Measurements from ENCODE around the gene BLOC1S6. TPM values are rescaled to one million over a fixed set of nuclear protein-coding genes. Genes with fewer than 3 reads are reported as not detected.

The BLOC1S6 gene
- total RNA-seq, 1 donor from 2014 or later, result 64.6 TPM

- H3K36me3 ChIP-seq, result no peaks in the 10 kb centered on the region
- H3K79me2 ChIP-seq (ENCODE audit: low read depth), result peaks cover 72% of the 10 kb centered on the region
- no peaks in the 10 kb centered on the region for H4K20me1 ChIP-seq (ENCODE audit: low read depth)
- H3K27me3 ChIP-seq, result no peaks in the 10 kb centered on the region
- peaks cover 4% of the 10 kb centered on the region for H3K36me3 Mint-ChIP-seq
- H3K4me3 ChIP-seq, result peak overlapping the region; percentile 90
- peak overlapping the region; percentile 95 for H2AFZ ChIP-seq (replicated peaks)
- peak overlapping the region; percentile 100 for H3K27ac Mint-ChIP-seq
- peak overlapping the region; percentile 99 for H3K27ac ChIP-seq
- peaks cover 17% of the 10 kb centered on the region for H3K4me1 ChIP-seq
- H3K4me3 Mint-ChIP-seq, result peak overlapping the region; percentile 98
- H3K9me3 Mint-ChIP-seq, result no peaks in the 10 kb centered on the region
- H3K4me2 ChIP-seq, result peak overlapping the region; percentile 95
- H3K27me3 Mint-ChIP-seq (ENCODE audit: insufficient read depth, low read depth), result no peaks in the 10 kb centered on the region
- TF ChIP-seq CTCF (IDR thresholded peaks at IDR 0.05) (no peak), EZH2phosphoT487 (IDR thresholded peaks at IDR 0.05) (no peak), EZH2 (IDR thresholded peaks at IDR 0.05) (no peak)
- H3F3A ChIP-seq (ENCODE audit: low read depth), result peaks cover 17% of the 10 kb centered on the region
- peak; percentile 51 for DNase-seq (ENCODE audit: low spot score)
- peak overlapping the region; percentile 90 for H3K9ac ChIP-seq
- peaks cover 24% of the 10 kb centered on the region for H3K4me1 Mint-ChIP-seq
- no peaks in the 10 kb centered on the region for H3K9me3 ChIP-seq (ENCODE audit: low read depth)
These were observed 638 bp downstream of the BLOC1S6 start for GRCh38 chr15:45587863-45588170.

GRCh38 chr15:45588219-45588875 is 1.2 kb downstream of the BLOC1S6 start:
- Histone ChIP-seq H4K20me1 (ENCODE audit: low read depth) (no peaks in the 10 kb centered on the region), H3K79me2 (ENCODE audit: low read depth) (peaks cover 75% of the 10 kb centered on the region), H3K4me2 (peak overlapping the region; percentile 95), H3K9me3 (ENCODE audit: low read depth) (no peaks in the 10 kb centered on the region), H3K27me3 (no peaks in the 10 kb centered on the region), H3K4me3 (peak overlapping the region; percentile 90), H2AFZ (replicated peaks) (no peak overlapping the region), H3K4me1 (peaks cover 17% of the 10 kb centered on the region), H3K27ac (peak overlapping the region; percentile 99), H3F3A (ENCODE audit: low read depth) (peaks cover 17% of the 10 kb centered on the region), H3K36me3 (no peaks in the 10 kb centered on the region), H3K9ac (peak overlapping the region; percentile 90)
- no peak for DNase-seq (ENCODE audit: low spot score)
- no peak for TF ChIP-seq EZH2 (IDR thresholded peaks at IDR 0.05)
- no peak for TF ChIP-seq CTCF (IDR thresholded peaks at IDR 0.05)
- no peak for TF ChIP-seq EZH2phosphoT487 (IDR thresholded peaks at IDR 0.05)
- Mint-ChIP-seq H3K9me3 (no peaks in the 10 kb centered on the region), H3K4me1 (peaks cover 24% of the 10 kb centered on the region), H3K4me3 (peak overlapping the region; percentile 98), H3K27ac (peak overlapping the region; percentile 79), H3K36me3 (peaks cover 6% of the 10 kb centered on the region), H3K27me3 (ENCODE audit: insufficient read depth, low read depth) (no peaks in the 10 kb centered on the region)

- H4K20me1 ChIP-seq (ENCODE audit: low read depth), result no peaks in the 10 kb centered on the region
- H2AFZ ChIP-seq (replicated peaks), result no peak overlapping the region
- H3K4me1 ChIP-seq, result peaks cover 17% of the 10 kb centered on the region
- no peaks in the 10 kb centered on the region for H3K36me3 ChIP-seq
- peak overlapping the region; percentile 95 for H3K4me2 ChIP-seq
- Mint-ChIP-seq H3K4me1 (peaks cover 24% of the 10 kb centered on the region), H3K9me3 (no peaks in the 10 kb centered on the region), H3K36me3 (peaks cover 10% of the 10 kb centered on the region), H3K27me3 (ENCODE audit: insufficient read depth, low read depth) (no peaks in the 10 kb centered on the region), H3K4me3 (peak overlapping the region; percentile 1), H3K27ac (no peak overlapping the region)
- H3F3A ChIP-seq (ENCODE audit: low read depth), result peaks cover 17% of the 10 kb centered on the region
- H3K9me3 ChIP-seq (ENCODE audit: low read depth), result no peaks in the 10 kb centered on the region
- no peak overlapping the region for H3K27ac ChIP-seq
- H3K4me3 ChIP-seq, result peak overlapping the region; percentile 90
- H3K9ac ChIP-seq, result no peak overlapping the region
- no peaks in the 10 kb centered on the region for H3K27me3 ChIP-seq
- TF ChIP-seq EZH2 (IDR thresholded peaks at IDR 0.05) (no peak), EZH2phosphoT487 (IDR thresholded peaks at IDR 0.05) (no peak)
- peaks cover 82% of the 10 kb centered on the region for H3K79me2 ChIP-seq (ENCODE audit: low read depth)
- DNase-seq (ENCODE audit: low spot score), result no peak
These were observed 2.1 kb downstream of the BLOC1S6 start for GRCh38 chr15:45589256-45589655.

GRCh38 chr15:45594319-45594718 is 7.1 kb downstream of the BLOC1S6 start:
- no peak for TF ChIP-seq CTCF (IDR thresholded peaks at IDR 0.05)
- TF ChIP-seq EZH2phosphoT487 (IDR thresholded peaks at IDR 0.05), result no peak
- TF ChIP-seq EZH2 (IDR thresholded peaks at IDR 0.05), result no peak
- H3K4me3 ChIP-seq, result no peak overlapping the region
- peaks cover 17% of the 10 kb centered on the region for H3K36me3 ChIP-seq
- peaks cover 19% of the 10 kb centered on the region for H3K9me3 Mint-ChIP-seq
- H3K4me1 ChIP-seq, result no peaks in the 10 kb centered on the region
- no peak overlapping the region for H3K9ac ChIP-seq
- H3K27me3 ChIP-seq, result no peaks in the 10 kb centered on the region
- peaks cover 2% of the 10 kb centered on the region for H3K4me1 Mint-ChIP-seq
- H3K27ac Mint-ChIP-seq, result no peak overlapping the region
- H2AFZ ChIP-seq (replicated peaks), result no peak overlapping the region
- no peaks in the 10 kb centered on the region for H3K9me3 ChIP-seq (ENCODE audit: low read depth)
- no peaks in the 10 kb centered on the region for H3K27me3 Mint-ChIP-seq (ENCODE audit: insufficient read depth, low read depth)
- no peaks in the 10 kb centered on the region for H3F3A ChIP-seq (ENCODE audit: low read depth)
- no peak for DNase-seq (ENCODE audit: low spot score)
- peaks cover 78% of the 10 kb centered on the region for H3K79me2 ChIP-seq (ENCODE audit: low read depth)
- H3K4me2 ChIP-seq, result no peak overlapping the region
- H3K4me3 Mint-ChIP-seq, result no peak overlapping the region
- no peak overlapping the region for H3K27ac ChIP-seq
- no peaks in the 10 kb centered on the region for H4K20me1 ChIP-seq (ENCODE audit: low read depth)
- H3K36me3 Mint-ChIP-seq, result peaks cover 31% of the 10 kb centered on the region

Measured in neural progenitor cell (in vitro differentiated cells).